ENCODE results near the gene CFAP65.

Gene CFAP65

DNA sequence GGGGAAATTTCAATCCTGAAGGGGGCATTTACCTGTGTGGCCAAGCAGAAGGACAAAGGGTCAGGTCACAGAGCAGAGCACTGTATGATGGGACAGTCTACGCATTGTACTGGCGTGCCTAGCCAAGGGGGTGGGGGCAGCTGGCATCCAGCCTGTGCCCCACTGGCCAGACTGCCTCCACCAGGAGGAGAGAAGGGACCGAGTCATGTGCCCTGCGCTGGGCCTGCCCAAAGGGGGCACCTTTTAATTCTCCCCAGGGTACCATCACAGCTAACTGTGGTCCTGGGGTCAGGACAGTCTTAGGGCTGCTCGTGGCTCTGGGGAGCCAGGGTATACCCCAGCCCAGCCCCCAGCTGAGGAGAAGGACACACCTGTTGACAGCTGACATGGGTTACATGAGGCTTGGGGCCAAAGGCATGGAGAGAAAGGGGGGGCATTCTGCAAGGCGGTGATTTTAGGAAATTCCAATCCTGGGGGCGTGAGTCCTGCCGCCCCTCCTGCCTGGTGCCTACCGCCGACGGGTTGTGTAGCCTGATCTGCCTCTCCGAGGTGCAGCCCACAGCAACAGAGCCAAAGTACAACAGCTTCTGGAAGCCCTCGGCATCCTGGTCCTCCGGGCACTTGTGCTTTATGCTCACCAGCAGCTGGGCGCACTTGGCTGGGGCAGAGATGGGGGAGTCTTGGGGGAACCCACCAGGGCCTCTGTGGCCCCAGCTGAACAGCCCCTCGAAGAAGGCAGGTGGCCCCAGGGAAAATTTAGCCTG lies 11.0 kb downstream of the CFAP65 start:
- no peak for DNase-seq (ENCODE audit: low spot score)

DNA sequence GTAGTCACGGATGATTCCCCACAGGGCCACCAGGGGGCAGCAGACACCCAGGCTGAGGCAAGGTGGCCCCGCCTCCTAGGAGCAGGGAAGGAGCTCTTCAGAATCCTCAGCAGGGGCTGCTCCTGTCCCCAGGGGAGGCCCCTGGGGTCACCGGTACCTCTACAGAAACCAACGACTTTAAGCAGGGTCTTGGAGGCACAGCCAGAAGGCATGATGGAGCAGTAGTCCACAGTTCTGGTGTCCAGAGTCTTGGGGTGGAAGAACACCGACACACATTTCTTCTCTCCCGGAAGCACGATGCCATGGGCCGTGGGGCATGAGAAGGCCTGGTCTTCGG lies 11.5 kb downstream of the CFAP65 start:
- peak; percentile 74 for DNase-seq (ENCODE audit: low spot score)

DNA sequence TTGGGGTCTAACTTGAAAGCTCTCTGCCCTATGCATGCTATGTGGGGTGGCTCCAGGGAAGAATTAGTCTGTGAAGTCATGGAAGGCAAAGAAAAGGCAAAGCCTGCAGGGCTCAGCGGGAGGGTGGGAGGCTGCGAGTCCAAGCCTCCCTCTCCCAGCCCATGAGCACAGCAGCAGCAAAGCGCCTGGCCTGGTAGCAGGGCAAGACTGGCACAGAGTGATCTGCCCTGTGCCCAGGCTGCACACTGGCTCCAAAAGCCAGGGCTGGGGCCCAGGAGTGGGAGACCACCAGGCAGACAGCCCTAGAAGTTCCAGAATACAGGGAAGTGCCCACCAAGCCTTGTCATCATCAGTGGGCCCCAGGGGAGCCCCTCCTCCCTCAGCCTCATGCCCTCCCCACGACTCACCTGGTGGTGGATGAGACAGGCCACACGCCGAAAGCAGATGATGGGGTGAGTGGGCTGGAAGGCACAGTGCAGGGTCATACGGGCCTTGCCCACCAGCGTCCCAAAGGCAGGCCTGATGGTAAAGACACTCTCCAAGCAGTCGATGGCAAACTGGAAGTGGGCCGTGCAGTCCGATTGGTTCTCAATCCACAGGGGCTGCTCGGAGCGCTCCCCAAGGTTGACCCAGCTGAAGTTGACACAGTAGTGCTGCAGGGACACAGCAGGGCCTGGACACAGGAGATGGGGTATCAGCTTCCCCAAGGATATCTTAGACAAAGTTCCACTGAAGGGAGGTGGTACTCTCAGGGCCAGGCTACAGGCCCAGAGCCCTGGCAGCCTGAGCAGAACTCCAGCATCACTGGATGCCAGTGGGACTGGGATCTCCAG lies 12.1 kb downstream of the CFAP65 start:
- no peak for DNase-seq (ENCODE audit: low spot score)

DNA sequence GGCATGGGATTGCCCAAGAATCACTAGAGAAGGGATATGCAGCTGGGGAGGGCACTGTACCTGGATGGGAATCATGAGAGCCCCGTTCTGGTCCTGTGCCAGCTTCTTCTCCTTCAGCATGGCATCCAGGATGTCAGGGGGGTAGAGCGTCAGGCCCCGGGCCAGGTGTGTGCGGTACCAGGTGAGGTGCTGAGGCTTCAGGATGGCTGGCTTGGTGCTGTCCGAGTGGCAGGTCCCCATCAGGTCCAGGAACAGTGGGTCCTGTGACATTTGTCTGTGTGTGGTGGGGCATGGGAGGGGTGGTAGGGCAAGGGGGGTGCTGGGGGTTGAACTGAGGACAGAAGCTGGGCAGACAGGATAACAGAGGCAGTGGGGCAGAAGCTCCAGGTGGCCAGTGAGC lies 13.2 kb downstream of the CFAP65 start:
- DNase-seq (ENCODE audit: low spot score): no peak

DNA sequence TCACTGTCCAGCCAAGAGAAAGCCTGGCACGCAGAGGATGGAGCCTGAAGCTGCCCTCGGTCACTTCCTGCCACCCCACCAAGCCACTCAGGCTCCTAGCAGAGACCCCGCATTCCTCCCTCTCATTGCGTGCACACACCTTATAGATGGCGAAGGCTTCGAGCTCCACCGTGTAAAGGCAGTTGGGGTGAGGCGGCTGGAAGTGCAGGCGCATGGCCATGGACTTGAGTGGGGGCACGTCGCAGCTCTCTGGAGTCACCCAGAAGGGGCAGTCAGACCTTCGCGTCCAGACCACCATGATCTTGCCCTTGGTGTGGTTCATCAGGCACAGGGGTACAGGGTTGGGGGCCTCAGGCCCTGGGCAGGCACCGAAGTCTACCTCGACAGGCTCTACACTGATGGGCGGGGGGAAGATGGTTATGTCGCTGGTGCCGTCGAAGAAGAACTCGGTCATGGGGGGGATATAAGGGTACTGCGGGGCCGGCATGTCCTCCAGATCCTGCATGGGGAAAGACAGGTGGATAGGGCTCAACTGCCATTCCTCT lies 13.7 kb downstream of the CFAP65 start:
- no peak for DNase-seq (ENCODE audit: low spot score)

DNA sequence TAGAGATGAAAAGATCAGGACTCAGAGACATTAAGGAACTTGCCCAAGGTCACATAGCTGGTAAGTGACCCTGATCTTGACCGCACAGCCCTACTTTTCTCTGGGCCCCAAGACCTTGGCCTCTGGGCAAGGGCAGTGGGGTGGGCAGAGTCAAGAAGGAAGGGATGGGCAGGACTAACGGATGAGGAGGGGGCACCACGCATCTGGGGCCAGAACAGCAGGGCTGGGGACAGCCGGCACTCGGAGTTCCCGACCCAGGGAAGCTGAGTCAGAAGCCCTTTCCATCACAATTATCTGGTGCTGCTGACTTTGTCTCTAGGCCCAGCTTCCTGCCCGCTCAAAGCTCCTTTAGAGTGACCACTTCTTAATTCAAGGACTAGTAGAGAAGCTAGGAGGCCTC lies 14.4 kb downstream of the CFAP65 start:
- DNase-seq (ENCODE audit: low spot score): no peak

DNA sequence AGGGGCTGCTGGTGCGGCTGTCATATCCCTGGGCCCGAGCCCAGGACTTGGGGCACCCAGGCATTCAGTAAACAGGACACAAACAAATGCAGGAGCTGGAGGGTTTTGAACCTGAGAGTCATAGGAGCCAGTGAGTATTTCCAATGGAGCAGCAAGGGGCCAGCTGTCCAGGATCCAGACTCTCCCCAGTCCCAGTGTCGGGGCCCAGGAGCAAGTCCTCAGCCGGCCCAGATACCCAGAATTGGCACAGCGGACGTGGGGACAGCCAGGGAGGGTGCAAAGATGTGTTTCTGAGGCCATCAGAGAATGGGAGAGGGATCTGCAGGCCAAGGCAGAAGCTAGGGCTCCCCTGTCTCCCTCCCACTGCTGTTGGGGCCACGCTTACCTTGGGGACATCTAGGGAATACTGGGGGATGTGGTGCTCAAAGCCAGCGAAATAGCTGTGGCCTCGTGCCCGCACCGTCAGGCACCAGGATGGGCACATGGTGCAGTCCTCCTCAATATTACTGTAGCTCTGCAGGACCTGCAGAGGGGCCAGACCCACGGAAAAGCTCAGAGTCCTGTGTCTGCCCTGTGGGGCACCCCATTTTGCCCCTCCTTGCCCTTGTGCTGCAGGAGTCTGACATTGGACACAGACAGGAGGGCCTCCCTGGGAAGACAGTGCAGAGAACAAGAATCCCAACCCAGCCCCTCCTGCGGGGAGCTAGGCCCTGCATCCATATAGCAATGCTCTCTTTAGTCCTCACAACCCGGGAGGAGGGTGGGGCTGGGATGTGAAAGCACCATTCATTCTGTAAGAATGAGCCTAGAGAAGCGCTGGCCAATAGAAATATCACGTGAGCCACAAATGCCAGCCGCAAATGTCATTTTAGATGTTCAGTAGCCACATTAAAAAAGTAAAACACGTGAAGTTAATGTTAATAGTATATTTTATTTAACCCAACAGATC lies 15.4 kb downstream of the CFAP65 start:
- no peak for DNase-seq (ENCODE audit: low spot score)

DNA sequence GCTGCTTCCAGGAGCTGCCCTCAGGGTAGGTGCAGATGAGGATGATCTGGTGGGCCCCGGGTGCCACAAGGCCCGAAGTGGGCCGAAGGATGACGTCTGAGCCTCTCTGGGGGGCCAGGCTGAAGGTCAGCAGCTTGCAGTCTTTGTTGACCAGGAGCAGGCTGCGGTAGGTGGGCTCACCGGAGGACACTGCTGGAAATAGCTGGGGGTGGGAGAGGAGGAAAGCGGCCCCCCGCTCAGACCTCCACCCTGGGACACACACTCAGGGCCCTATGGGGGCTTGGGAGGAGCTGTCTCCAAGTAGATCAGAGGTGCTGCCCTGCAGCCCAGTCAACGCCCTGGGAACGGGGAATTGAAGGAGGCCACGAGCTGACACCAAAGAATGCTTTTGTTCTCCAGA lies 17.3 kb downstream of the CFAP65 start:
- DNase-seq (ENCODE audit: low spot score): no peak

DNA sequence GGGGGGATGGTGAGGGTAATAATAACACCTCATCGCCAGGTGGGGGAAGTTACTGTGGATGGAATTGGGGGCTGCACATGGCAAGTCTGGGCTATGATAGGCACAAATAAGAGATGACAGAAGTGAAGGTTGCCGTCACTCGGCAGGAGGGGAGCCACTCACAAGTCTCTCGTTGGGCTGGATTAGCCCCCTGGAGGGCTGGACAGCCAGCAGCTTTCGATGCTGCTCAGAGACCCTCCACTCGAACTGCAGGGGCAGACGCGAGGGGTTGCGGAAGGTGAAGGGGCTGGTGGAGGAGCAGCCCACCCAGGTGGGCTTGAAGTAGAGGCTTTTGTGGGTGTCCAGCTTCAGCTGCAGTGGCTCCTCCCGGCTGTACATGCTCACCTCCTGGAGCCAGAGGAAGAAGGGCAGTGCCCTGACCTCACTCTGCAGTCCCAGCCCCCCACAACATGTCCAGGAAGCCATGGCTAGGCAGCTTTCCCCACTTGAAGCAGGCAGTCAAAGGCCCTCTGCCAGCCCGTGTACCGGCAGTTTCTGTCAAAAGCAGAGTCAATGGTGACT lies 18.2 kb downstream of the CFAP65 start:
- no peak for DNase-seq (ENCODE audit: low spot score)

DNA sequence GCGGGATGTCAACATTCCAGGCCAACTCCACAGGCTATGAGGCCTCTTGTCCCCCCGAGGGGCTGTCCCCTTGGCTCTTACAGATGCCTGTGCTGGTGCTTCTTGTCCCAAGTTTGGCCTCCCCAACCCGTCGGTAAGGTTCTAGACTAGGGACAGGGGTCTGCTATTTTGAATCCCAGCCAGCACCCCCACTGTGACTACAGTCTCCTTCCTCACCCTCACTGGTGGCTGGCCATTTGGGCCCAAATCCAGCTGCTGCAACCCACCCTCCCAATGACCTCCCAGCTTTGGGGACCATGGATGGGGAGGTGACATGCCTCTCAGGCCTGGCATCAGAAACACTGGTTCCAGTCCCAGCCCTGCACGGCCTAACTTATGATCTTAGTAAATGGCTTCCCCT lies 18.7 kb downstream of the CFAP65 start:
- DNase-seq (ENCODE audit: low spot score): no peak

DNA sequence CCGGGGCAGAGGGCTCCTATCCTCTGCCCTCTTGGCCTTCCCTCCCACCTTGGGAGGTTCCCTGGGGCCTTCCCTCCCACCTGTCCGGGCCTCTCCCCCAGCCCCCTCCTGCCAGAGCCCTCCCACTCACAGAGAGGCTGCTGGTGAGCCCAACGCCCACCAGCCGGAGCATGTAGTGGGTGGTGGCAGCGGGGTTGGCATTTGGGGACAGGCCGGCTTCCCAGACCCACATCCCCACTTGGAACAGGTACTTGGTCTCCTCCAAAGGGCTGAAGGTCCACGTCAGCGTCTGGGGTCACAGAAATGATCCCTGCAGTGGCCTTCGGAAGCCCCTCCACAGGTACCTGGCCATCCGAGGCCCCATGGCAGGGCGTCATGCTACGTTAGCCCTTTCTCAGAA lies 19.3 kb downstream of the CFAP65 start:
- no peak for DNase-seq (ENCODE audit: low spot score)

DNA sequence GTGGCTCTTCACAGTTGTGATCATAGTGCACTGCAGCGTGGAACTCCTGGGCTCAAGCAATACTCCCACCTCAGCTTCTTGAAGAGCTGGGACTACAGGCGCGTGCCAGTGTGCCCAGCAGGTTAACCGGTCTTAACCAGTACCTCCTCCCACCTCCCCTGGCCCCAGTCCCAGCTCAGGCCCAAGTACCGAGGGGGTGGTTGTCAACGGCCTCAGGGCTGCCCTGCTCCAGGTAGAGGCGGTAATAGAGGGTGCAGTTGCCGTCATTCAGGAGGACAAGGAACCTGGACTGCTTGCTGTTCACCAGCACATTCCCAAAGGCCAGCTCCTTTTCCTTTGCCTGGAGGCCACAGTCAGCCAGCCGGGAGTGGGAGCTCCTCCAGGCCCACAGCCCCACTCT lies 19.7 kb downstream of the CFAP65 start:
- no peak for DNase-seq (ENCODE audit: low spot score)

DNA sequence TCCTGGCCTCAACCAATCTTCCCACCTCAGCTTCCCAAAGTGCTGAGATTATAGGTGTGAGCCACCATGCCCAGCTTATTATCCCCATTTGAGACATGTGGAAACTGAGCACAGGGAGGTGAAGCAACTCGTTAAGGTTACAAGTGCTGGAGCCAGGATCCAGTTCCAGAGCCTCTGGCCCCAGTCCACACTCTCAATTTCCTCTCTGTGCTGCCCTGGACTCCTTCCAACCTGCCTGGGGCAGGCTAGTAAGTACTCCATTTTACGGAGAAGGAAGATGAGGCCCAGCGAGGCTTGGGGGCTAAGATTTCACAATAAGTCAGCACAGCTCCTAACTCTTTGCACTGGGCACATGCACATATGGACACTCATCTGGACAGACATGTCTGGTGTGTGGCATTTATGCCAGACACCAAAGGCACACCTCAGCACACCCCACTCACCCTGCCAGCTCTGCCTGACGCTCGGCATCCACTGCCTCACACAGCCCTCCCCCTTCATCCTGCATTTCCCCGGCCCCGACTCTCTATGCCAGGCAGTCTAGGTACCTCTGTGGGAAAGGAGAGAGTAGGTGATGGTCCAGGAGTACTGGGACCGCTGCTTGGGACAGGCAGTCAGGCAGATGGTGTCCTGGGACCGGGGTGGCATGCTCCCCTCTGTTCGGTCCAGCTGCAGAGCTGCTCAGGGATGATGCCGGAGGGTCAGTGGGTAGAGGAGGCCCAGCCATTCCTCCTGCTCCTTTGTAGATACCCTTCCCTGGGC lies 20.5 kb downstream of the CFAP65 start:
- DNase-seq (ENCODE audit: low spot score): no peak

DNA sequence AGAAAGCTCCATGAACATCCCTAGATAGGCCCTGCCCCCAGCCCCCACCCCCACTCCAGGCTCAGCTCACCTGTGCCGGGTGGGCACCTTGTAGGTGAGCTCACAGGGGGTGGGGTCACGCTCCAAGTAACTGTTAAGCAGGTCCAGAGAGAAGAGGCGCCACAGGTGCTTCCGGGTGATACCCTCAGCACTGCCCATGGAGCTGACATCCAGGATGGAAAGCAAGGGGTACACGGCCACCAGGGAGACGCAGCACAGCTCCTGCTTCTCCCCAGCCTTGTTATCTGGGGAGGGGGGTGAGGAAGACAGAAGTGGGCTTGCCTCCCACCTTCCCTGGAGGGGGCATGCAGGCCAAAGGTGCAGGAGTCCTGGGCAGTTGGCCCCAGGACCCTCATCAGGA lies 21.9 kb downstream of the CFAP65 start:
- no peak for DNase-seq (ENCODE audit: low spot score)

DNA sequence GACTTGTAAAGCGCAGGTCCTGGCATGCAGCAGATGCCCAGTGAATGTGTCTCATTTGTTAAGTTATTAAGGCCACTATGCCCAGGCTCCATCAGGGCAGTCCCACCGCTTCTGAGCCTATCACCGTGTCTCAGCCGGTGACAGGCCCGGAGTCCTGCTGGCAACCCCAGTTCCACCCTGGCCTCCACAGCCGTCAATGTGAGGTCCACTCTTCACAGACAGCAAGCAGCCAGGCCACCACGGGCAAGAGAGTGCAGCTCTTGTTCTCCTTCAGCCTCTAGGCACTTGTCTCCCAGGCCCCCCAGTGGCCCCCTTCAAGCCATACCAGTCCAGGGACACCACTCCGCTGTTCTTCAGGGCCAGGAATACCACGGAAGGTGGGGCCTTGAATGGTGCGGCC lies 22.6 kb downstream of the CFAP65 start:
- DNase-seq (ENCODE audit: low spot score): no peak

DNA sequence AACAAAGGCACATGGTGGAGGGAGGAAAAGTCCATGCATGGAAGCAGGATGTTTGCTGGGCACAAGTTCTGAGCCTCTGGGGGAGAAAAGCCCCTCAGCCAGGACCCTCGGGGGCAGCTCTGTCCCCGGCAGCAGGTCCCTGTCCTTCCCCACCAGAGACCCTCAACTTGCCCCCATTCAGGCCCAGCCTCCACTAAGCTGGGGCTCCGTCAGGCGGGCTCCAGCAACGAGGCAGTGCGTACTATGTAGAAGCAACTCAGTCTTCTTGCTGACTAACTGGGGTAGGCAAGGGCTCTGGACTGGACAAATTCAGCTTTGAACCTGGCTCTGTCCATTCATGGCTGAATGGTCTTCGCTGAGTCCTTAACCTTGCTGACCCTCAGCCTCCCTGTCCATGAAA lies 23.0 kb downstream of the CFAP65 start:
- no peak for DNase-seq (ENCODE audit: low spot score)

DNA sequence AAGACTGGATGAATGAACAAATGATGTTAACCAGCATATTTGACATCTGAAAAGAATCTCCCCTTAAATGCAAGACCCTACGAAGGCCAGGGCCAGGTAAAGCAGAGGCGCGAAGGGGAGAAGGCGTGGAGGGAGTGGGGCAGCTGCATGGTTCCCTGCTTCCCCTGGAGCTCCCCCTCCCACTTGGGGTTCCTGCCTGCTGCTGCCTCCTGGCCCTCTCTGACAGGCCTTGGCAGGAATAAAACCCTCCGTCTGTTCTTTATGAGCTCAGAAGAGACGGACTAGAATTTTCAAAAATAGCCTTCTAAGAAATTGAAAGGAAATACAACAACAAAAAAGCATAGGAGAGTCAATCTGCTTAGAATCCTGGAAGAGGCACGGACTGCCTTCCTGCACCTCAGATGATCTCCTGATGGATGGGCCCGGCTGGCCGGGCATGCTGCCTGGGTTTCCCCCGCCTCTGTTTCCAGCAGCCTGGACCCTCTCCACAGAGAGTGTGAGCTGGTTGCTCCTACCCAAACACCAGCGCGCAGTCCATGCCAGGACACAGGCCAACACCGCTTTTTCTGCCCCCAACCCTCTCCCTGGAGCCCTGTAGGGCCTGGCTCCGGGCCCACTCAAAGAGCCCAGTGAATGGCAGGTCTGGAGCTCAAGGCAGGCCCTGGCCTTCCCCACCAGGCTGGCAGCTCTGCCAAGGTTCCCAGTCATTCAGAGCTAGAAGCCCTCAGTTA lies 23.9 kb downstream of the CFAP65 start:
- no peak for DNase-seq (ENCODE audit: low spot score)

DNA sequence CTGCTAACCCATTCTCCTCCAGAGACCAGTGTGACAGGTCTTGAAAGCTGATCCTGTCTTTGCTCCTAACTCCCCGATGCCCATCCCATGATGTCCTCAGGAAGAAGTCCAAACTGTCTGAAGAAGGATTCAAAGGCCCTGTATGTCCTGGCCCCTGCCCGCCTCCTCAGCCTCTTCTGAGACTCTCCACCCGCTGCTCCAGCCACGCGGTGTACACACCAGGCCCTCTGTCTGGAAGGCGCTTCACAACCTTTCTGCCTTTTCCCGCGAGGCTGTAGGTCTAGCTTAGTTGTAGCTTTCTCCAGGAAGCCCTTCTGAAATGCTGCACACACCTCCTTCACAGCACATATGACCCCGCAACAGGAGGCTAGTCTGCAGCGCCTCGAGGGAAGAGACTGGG lies 24.6 kb downstream of the CFAP65 start:
- no peak for DNase-seq (ENCODE audit: low spot score)

DNA sequence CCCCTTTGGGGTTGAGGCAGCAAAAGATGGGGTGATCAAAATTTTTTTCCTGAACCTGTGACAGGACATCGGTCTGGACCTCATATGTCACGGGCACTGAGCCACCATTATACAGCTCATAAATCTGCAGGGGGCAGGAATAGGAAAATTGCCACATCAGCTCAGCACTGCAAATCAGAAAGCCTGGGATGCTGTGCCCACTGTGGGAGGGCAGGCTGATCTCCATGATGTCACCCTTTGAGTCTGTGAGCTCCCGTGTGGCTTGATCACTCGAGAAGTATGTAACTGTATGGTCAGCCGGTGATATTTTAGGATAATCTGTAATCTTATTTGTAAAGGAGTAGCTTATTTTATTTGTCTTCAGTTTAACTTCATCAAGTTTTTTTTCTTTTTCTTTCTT lies 30.4 kb downstream of the CFAP65 start:
- DNase-seq (ENCODE audit: low spot score): no peak

DNA sequence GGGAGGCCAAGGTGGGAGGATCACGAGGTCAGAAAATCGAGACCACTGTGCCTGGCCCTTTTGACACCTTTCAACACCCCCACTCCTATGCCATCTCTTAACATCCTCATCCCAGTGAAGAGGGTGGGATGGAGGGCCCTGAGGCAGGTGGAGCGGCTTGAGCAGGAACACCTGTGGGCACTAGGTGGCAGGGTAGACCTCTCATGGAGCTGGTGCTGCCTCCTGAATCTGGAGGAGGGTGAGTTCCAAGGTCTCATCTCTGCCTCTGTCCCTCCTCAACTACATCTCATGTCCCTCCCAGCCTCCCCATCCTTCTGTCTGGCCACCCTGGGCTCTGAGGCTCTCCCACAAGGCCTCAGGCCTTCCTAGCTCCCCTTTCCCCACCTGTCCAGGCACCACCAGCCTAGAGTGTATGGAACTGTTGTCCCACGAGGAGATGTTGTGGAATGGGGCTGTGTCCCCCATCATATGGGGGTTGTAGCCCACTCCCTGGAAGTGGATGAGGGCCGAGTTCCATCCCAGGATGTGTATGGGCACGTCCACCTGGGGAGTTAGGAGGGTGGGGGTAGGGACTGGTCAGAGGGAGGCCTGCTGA lies 31.1 kb downstream of the CFAP65 start:
- DNase-seq (ENCODE audit: low spot score): no peak
